Mucosa of stomach (tissue), 1 donor: ENCODE measurements around the gene LMO1.

Experiments
- H3K27me3 ChIP-seq: one replicate; pipeline ENCODE4 v1.7.0; 2013; ENCODE audit warnings: mild to moderate bottlenecking, low read length; ENCODE audit not compliant: control insufficient read depth, insufficient read depth
- H3K36me3 ChIP-seq: one replicate; pipeline ENCODE4 v1.7.0; 2013; ENCODE audit warnings: low read length; ENCODE audit not compliant: control insufficient read depth, insufficient read depth
- H3K4me1 ChIP-seq: one replicate; pipeline ENCODE4 v1.7.0; 2013; ENCODE audit warnings: mild to moderate bottlenecking, low read length; ENCODE audit not compliant: control insufficient read depth, insufficient read depth
- H3K4me3 ChIP-seq: one replicate; pipeline ENCODE4 v1.7.0; 2013; ENCODE audit warnings: low read length
- H3K9ac ChIP-seq: one replicate; pipeline ENCODE4 v1.7.0; 2013; ENCODE audit warnings: mild to moderate bottlenecking, low read length, moderate library complexity
- H3K9me3 ChIP-seq: one replicate; pipeline ENCODE4 v1.7.0; 2013; ENCODE audit warnings: mild to moderate bottlenecking, low read length, moderate library complexity; ENCODE audit not compliant: control insufficient read depth
- donor health status: Pancreatic carcinoma.

LMO1 gene

GRCh38 chr11:8201644-8202365 is 61.9 kb downstream of the LMO1 start:
- peaks cover 22% of the 10 kb centered on the region for H3K27me3 ChIP-seq
- H3K9me3 ChIP-seq: no peaks in the 10 kb centered on the region
- peaks cover 9% of the 10 kb centered on the region for H3K4me1 ChIP-seq
- H3K9ac ChIP-seq: no peak overlapping the region
- H3K36me3 ChIP-seq: no peaks in the 10 kb centered on the region
- H3K4me3 ChIP-seq: no peak overlapping the region

- no peak overlapping the region for H3K9ac ChIP-seq
- no peaks in the 10 kb centered on the region for H3K36me3 ChIP-seq
- H3K4me1 ChIP-seq: no peaks in the 10 kb centered on the region
- H3K27me3 ChIP-seq: peaks cover 25% of the 10 kb centered on the region
- H3K9me3 ChIP-seq: no peaks in the 10 kb centered on the region
- H3K4me3 ChIP-seq: no peak overlapping the region
Observed at GRCh38 chr11:8199676-8200075, 64.0 kb downstream of the LMO1 start.

GRCh38 chr11:8196749-8197148 is 66.9 kb downstream of the LMO1 start:
- H3K27me3 ChIP-seq: peaks cover 30% of the 10 kb centered on the region

GRCh38 chr11:8194956-8195355 is 68.7 kb downstream of the LMO1 start:
- Histone ChIP-seq H3K4me1 (no peaks in the 10 kb centered on the region), H3K27me3 (peaks cover 30% of the 10 kb centered on the region), H3K4me3 (no peak overlapping the region), H3K36me3 (no peaks in the 10 kb centered on the region), H3K9ac (no peak overlapping the region), H3K9me3 (no peaks in the 10 kb centered on the region)

More at GRCh38 chr11:8196749-8197148, 66.9 kb downstream of the LMO1 start:
- Histone ChIP-seq H3K9me3 (no peaks in the 10 kb centered on the region), H3K9ac (no peak overlapping the region), H3K4me3 (no peak overlapping the region), H3K4me1 (no peaks in the 10 kb centered on the region), H3K36me3 (no peaks in the 10 kb centered on the region)

GRCh38 chr11:8192896-8193209 is 70.8 kb downstream of the LMO1 start:
- Histone ChIP-seq H3K9ac (no peak overlapping the region), H3K4me3 (no peak overlapping the region), H3K36me3 (no peaks in the 10 kb centered on the region), H3K27me3 (peaks cover 30% of the 10 kb centered on the region), H3K4me1 (no peaks in the 10 kb centered on the region), H3K9me3 (no peaks in the 10 kb centered on the region)

- Histone ChIP-seq H3K9me3 (no peaks in the 10 kb centered on the region), H3K4me3 (no peak overlapping the region), H3K36me3 (no peaks in the 10 kb centered on the region), H3K27me3 (peaks cover 30% of the 10 kb centered on the region), H3K9ac (no peak overlapping the region), H3K4me1 (no peaks in the 10 kb centered on the region)
Observed at GRCh38 chr11:8192016-8192895, 71.4 kb downstream of the LMO1 start.

- Histone ChIP-seq H3K4me1 (no peaks in the 10 kb centered on the region), H3K4me3 (no peak overlapping the region), H3K36me3 (no peaks in the 10 kb centered on the region), H3K9me3 (no peaks in the 10 kb centered on the region), H3K9ac (no peak overlapping the region), H3K27me3 (peaks cover 21% of the 10 kb centered on the region)
Observed at GRCh38 chr11:8190431-8190830, 73.2 kb downstream of the LMO1 start.

GRCh38 chr11:8186429-8186828 is 77.2 kb downstream of the LMO1 start:
- H3K4me1 ChIP-seq: no peaks in the 10 kb centered on the region
- no peaks in the 10 kb centered on the region for H3K27me3 ChIP-seq
- H3K36me3 ChIP-seq: no peaks in the 10 kb centered on the region
- H3K9me3 ChIP-seq: no peaks in the 10 kb centered on the region
- H3K9ac ChIP-seq: no peak overlapping the region
- no peak overlapping the region for H3K4me3 ChIP-seq

- Histone ChIP-seq H3K36me3 (no peaks in the 10 kb centered on the region), H3K4me3 (no peak overlapping the region), H3K9me3 (no peaks in the 10 kb centered on the region), H3K9ac (no peak overlapping the region), H3K4me1 (no peaks in the 10 kb centered on the region), H3K27me3 (no peaks in the 10 kb centered on the region)
Observed at GRCh38 chr11:8183111-8183510, 80.6 kb downstream of the LMO1 start.

GRCh38 chr11:8180469-8180868 is 83.2 kb downstream of the LMO1 start:
- H3K4me3 ChIP-seq: no peak overlapping the region
- no peaks in the 10 kb centered on the region for H3K9me3 ChIP-seq
- H3K27me3 ChIP-seq: no peaks in the 10 kb centered on the region
- H3K4me1 ChIP-seq: no peaks in the 10 kb centered on the region
- no peak overlapping the region for H3K9ac ChIP-seq
- no peaks in the 10 kb centered on the region for H3K36me3 ChIP-seq

- Histone ChIP-seq H3K36me3 (no peaks in the 10 kb centered on the region), H3K27me3 (no peaks in the 10 kb centered on the region), H3K4me3 (no peak overlapping the region), H3K9ac (no peak overlapping the region), H3K4me1 (no peaks in the 10 kb centered on the region), H3K9me3 (no peaks in the 10 kb centered on the region)
Observed at GRCh38 chr11:8178297-8178696, 85.4 kb downstream of the LMO1 start.

- H3K27me3 ChIP-seq: no peaks in the 10 kb centered on the region
- H3K9ac ChIP-seq: no peak overlapping the region
- H3K9me3 ChIP-seq: no peaks in the 10 kb centered on the region
- no peak overlapping the region for H3K4me3 ChIP-seq
- H3K4me1 ChIP-seq: no peaks in the 10 kb centered on the region
- H3K36me3 ChIP-seq: no peaks in the 10 kb centered on the region
Observed at GRCh38 chr11:8177136-8177535, 86.5 kb downstream of the LMO1 start.
